Mesenchymal stem cell (in vitro differentiated cells and primary cell): ENCODE results near the gene NME3.
A peak's percentile ranks its signal among the peaks of the same experiment; 100 is the strongest.

Source experiments
- DNase-seq: peaks from one replicate; pipeline ENCODE4 v3.0.0-alpha.2; 2013
- H2AFZ ChIP-seq: one replicate; pipeline ENCODE4 v1.6.1; 2013; ENCODE audit warnings: low read depth, mild to moderate bottlenecking, control low read depth, inconsistent platforms, low read length, moderate library complexity
- H2AK5ac ChIP-seq: 2 replicates; pipeline ENCODE4 v1.6.1; 2013; ENCODE audit warnings: low read length, moderate library complexity, mild to moderate bottlenecking, inconsistent platforms; ENCODE audit not compliant: severe bottlenecking
- H2BK120ac ChIP-seq: one replicate; pipeline ENCODE4 v1.6.1; 2013; ENCODE audit warnings: low read depth, mild to moderate bottlenecking, inconsistent platforms, low read length, moderate library complexity
- H2BK12ac ChIP-seq, 2 experiments: one replicate each; pipeline ENCODE4 v1.6.1; 2013; ENCODE audit warnings: inconsistent platforms in 2 of 2, low read length in 2 of 2, mild to moderate bottlenecking in 2 of 2, moderate library complexity in 2 of 2, control low read depth in 1 of 2
- H2BK15ac ChIP-seq: one replicate; pipeline ENCODE4 v1.6.1; 2013; ENCODE audit warnings: mild to moderate bottlenecking, low read depth, inconsistent platforms; ENCODE audit not compliant: poor library complexity, severe bottlenecking
- H2BK5ac ChIP-seq: 2 replicates; pipeline ENCODE4 v1.6.1; 2013; ENCODE audit warnings: low read depth, mild to moderate bottlenecking, low read length, control low read depth, inconsistent platforms; ENCODE audit not compliant: poor library complexity, severe bottlenecking
- H3K14ac ChIP-seq, 2 experiments: one replicate each; pipeline ENCODE4 v1.6.1; 2013; ENCODE audit warnings: inconsistent platforms in 2 of 2, low read length in 2 of 2, control low read depth in 1 of 2, mild to moderate bottlenecking in 1 of 2, moderate library complexity in 1 of 2
- H3K18ac ChIP-seq, 2 experiments: one replicate each; pipeline ENCODE4 v1.6.1; 2013; ENCODE audit warnings: inconsistent platforms in 2 of 2, low read length in 2 of 2, control low read depth in 1 of 2, low read depth in 1 of 2, mild to moderate bottlenecking in 1 of 2
- H3K23ac ChIP-seq, 2 experiments: one replicate each; pipeline ENCODE4 v1.6.1; 2013; ENCODE audit warnings: inconsistent platforms in 2 of 2, low read length in 2 of 2, mild to moderate bottlenecking in 2 of 2, moderate library complexity in 2 of 2, control low read depth in 1 of 2
- H3K27ac ChIP-seq: 2 replicates; pipeline ENCODE4 v1.5.1; 2013; ENCODE audit warnings: mild to moderate bottlenecking, moderate library complexity, low read length, control low read depth, inconsistent platforms; ENCODE audit not compliant: poor library complexity, severe bottlenecking
- H3K27me3 ChIP-seq, 2 experiments: 2 replicates each; pipeline versions ENCODE4 v1.6.1 to v1.7.0; 2013; ENCODE audit warnings: low read length in 2 of 2, mild to moderate bottlenecking in 2 of 2, moderate library complexity in 2 of 2, control low read depth in 1 of 2, inconsistent platforms in 1 of 2; ENCODE audit not compliant: control insufficient read depth in 1 of 2, insufficient read depth in 1 of 2
- H3K36me3 ChIP-seq, 2 experiments: 2 replicates each; pipeline versions ENCODE4 v1.6.1 to v1.7.0; 2013; ENCODE audit warnings: low read length in 2 of 2, control low read depth in 1 of 2, inconsistent platforms in 1 of 2, low read depth in 1 of 2, mild to moderate bottlenecking in 1 of 2; ENCODE audit not compliant: insufficient read depth in 2 of 2, control insufficient read depth in 1 of 2
- H3K4ac ChIP-seq, 2 experiments: one replicate each; pipeline ENCODE4 v1.6.1; 2013; ENCODE audit warnings: inconsistent platforms in 2 of 2, low read length in 2 of 2, mild to moderate bottlenecking in 2 of 2, moderate library complexity in 2 of 2, control low read depth in 1 of 2, low read depth in 1 of 2
- H3K4me1 ChIP-seq: 2 replicates; pipeline ENCODE4 v1.6.1; 2013; ENCODE audit warnings: low read depth, low read length, control low read depth; ENCODE audit not compliant: control insufficient read depth, insufficient read depth
- H3K4me2 ChIP-seq: 2 replicates; pipeline ENCODE4 v1.6.1; 2013; ENCODE audit warnings: low read length, mild to moderate bottlenecking, inconsistent platforms; ENCODE audit not compliant: poor library complexity, severe bottlenecking
- H3K4me3 ChIP-seq, 2 experiments: 2 replicates each; pipeline versions ENCODE4 v1.5.1 to v1.7.0; 2013; ENCODE audit warnings: low read length in 2 of 2, mild to moderate bottlenecking in 2 of 2, control low read depth in 1 of 2, low read depth in 1 of 2; ENCODE audit not compliant: insufficient read depth in 1 of 2
- H3K79me1 ChIP-seq: replicated peaks from 2 replicates; pipeline ENCODE4 v1.6.1; 2013; ENCODE audit warnings: mild to moderate bottlenecking, control low read depth, low read length, inconsistent platforms; ENCODE audit not compliant: poor library complexity, severe bottlenecking
- H3K9ac ChIP-seq: 2 replicates; pipeline ENCODE4 v1.7.0; 2013; ENCODE audit warnings: mild to moderate bottlenecking, low read length, moderate library complexity
- H3K9me3 ChIP-seq: 2 replicates; pipeline ENCODE4 v1.7.0; 2013; ENCODE audit warnings: mild to moderate bottlenecking, low read length; ENCODE audit not compliant: control insufficient read depth
- H4K8ac ChIP-seq: one replicate; pipeline ENCODE4 v1.6.1; 2013; ENCODE audit warnings: inconsistent platforms, mild to moderate bottlenecking, low read length, moderate library complexity
- H4K91ac ChIP-seq: one replicate; pipeline ENCODE4 v1.6.1; 2013; ENCODE audit warnings: mild to moderate bottlenecking, low read length, inconsistent platforms
- WGBS: methylation state at CpG from one replicate; pipeline ENCODE4 v1.1.7; 2013; ENCODE audit warnings: mixed read lengths; 5-methylcytosine and 5-hydroxymethylcytosine counted together

NME3 gene

GRCh38 chr16:1786242-1787055, 15.1 kb upstream of the NME3 start:
- H3K23ac ChIP-seq: no peak overlapping the region
- H3K4ac ChIP-seq: no peak overlapping the region
- H2BK15ac ChIP-seq: no peak overlapping the region
- peaks cover 43% of the 10 kb centered on the region for H3K79me1 ChIP-seq
- no peak overlapping the region for H2BK120ac ChIP-seq
- H3K27ac ChIP-seq: no peak overlapping the region
- H3K14ac ChIP-seq: no peak overlapping the region
- H3K9me3 ChIP-seq: no peaks in the 10 kb centered on the region
- H2BK12ac ChIP-seq: no peak overlapping the region
- no peak overlapping the region for H2AK5ac ChIP-seq
- no peak for DNase-seq
- H3K36me3 ChIP-seq: peaks cover 26 to 65% of the 10 kb centered on the region in 2 experiments
- H3K9ac ChIP-seq: no peak overlapping the region
- no peaks in the 10 kb centered on the region for H3K27me3 ChIP-seq
- no peak overlapping the region for H2BK5ac ChIP-seq
- no peak overlapping the region for H3K18ac ChIP-seq
- H4K91ac ChIP-seq: peak overlapping the region; percentile 40
- H4K8ac ChIP-seq: no peak overlapping the region
- no peak overlapping the region for H3K4me2 ChIP-seq
- H3K4me1 ChIP-seq: peaks cover 11% of the 10 kb centered on the region
- 94% methylated on average over 51 of the region's 51 CpGs for WGBS
- H3K4me3 ChIP-seq: no peak overlapping the region
- H2AFZ ChIP-seq: no peak overlapping the region

- Histone ChIP-seq H2BK120ac (no peak overlapping the region), H3K23ac (no peak overlapping the region), H3K4me2 (no peak overlapping the region), H3K4me1 (peaks cover 15% of the 10 kb centered on the region), H3K4me3 (no peak overlapping the region), H3K79me1 (peaks cover 46% of the 10 kb centered on the region), H3K14ac (no peak overlapping the region), H2BK15ac (no peak overlapping the region), H2BK5ac (no peak overlapping the region), H2BK12ac (no peak overlapping the region), H3K36me3 (peaks cover 24 to 64% of the 10 kb centered on the region in 2 experiments), H4K91ac (no peak overlapping the region), H2AK5ac (no peak overlapping the region), H3K9me3 (no peaks in the 10 kb centered on the region), H3K9ac (no peak overlapping the region), H3K18ac (no peak overlapping the region), H3K27me3 (no peaks in the 10 kb centered on the region), H3K4ac (no peak overlapping the region), H4K8ac (no peak overlapping the region), H2AFZ (no peak overlapping the region), H3K27ac (no peak overlapping the region)
- WGBS: 95% methylated on average over 14 of the region's 14 CpGs
- no peak for DNase-seq
These were observed 14.5 kb upstream of the NME3 start for GRCh38 chr16:1785846-1786170.

- H4K8ac ChIP-seq: no peak overlapping the region
- no peak overlapping the region for H3K14ac ChIP-seq
- no peak overlapping the region for H4K91ac ChIP-seq
- no peaks in the 10 kb centered on the region for H3K9me3 ChIP-seq
- peaks cover 30 to 62% of the 10 kb centered on the region in 2 experiments for H3K36me3 ChIP-seq
- H3K9ac ChIP-seq: no peak overlapping the region
- no peak overlapping the region for H3K4me2 ChIP-seq
- H2BK15ac ChIP-seq: no peak overlapping the region
- 95% methylated on average over 23 of the region's 26 CpGs for WGBS
- no peak overlapping the region for H3K18ac ChIP-seq
- no peak overlapping the region for H3K4me3 ChIP-seq
- H3K27ac ChIP-seq: no peak overlapping the region
- H3K4me1 ChIP-seq: peaks cover 15% of the 10 kb centered on the region
- H2BK5ac ChIP-seq: no peak overlapping the region
- H3K23ac ChIP-seq: no peak overlapping the region
- H2AK5ac ChIP-seq: no peak overlapping the region
- no peaks in the 10 kb centered on the region for H3K27me3 ChIP-seq
- H3K79me1 ChIP-seq: peaks cover 45% of the 10 kb centered on the region
- no peak overlapping the region for H2BK12ac ChIP-seq
- H2AFZ ChIP-seq: no peak overlapping the region
- no peak for DNase-seq
- no peak overlapping the region for H3K4ac ChIP-seq
- H2BK120ac ChIP-seq: no peak overlapping the region
These were observed 13.9 kb upstream of the NME3 start for GRCh38 chr16:1784977-1785845.
